Amniotic stem cell (primary cell): ENCODE data around the gene GBA2.

Source experiments
- DNase-seq: peaks from one replicate; lab custom pipeline; 2025; lab: John Stamatoyannopoulos, UW

The GBA2 gene

GRCh38 chr9:35763803-35764202 lies 14.8 kb upstream of the GBA2 start:
- DNase-seq = no peak

GRCh38 chr9:35763181-35763580 lies 14.2 kb upstream of the GBA2 start:
- DNase-seq = no peak

- DNase-seq = no peak
Measured at GRCh38 chr9:35760651-35761050, 11.6 kb upstream of the GBA2 start.

- DNase-seq = no peak
Measured at GRCh38 chr9:35759795-35760194, 10.8 kb upstream of the GBA2 start.

- no peak for DNase-seq
Measured at GRCh38 chr9:35758475-35759050, 9.5 kb upstream of the GBA2 start.

GRCh38 chr9:35757892-35758275 lies 8.9 kb upstream of the GBA2 start:
- DNase-seq = no peak

- no peak for DNase-seq
Measured at GRCh38 chr9:35757226-35757891, 8.3 kb upstream of the GBA2 start.

GRCh38 chr9:35756275-35757225 lies 7.5 kb upstream of the GBA2 start:
- DNase-seq = no peak

GRCh38 chr9:35755071-35755470 lies 6.0 kb upstream of the GBA2 start:
- no peak for DNase-seq

GRCh38 chr9:35754264-35754663 lies 5.2 kb upstream of the GBA2 start, which contains the start of gene MSMP:
Gene MSMP, minus strand, starts transcription at chr9:35754276. Its CDS starts 147 bp downstream, at chr9:35754129.
- DNase-seq = no peak

GRCh38 chr9:35753466-35753865 lies 4.4 kb upstream of the GBA2 start:
- DNase-seq = no peak

- no peak for DNase-seq
Measured at GRCh38 chr9:35750256-35750531, 1.2 kb upstream of the GBA2 start.

- no peak for DNase-seq
Measured at GRCh38 chr9:35749515-35750255, 657 bp upstream of the GBA2 start.

GRCh38 chr9:35748242-35748857 lies 678 bp downstream of the GBA2 start:
- no peak for DNase-seq

- DNase-seq = no peak
Measured at GRCh38 chr9:35746583-35746982, 2.4 kb downstream of the GBA2 start.

- DNase-seq = no peak
Measured at GRCh38 chr9:35745569-35745968, 3.5 kb downstream of the GBA2 start.

- DNase-seq = no peak
Measured at GRCh38 chr9:35743880-35744518, 5.0 kb downstream of the GBA2 start.

GRCh38 chr9:35743452-35743851 lies 5.6 kb downstream of the GBA2 start:
- DNase-seq = no peak

GRCh38 chr9:35741740-35742139 lies 7.3 kb downstream of the GBA2 start:
- no peak for DNase-seq

- no peak for DNase-seq
Measured at GRCh38 chr9:35740243-35740642, 8.8 kb downstream of the GBA2 start.

GRCh38 chr9:35738924-35739323 lies 10.1 kb downstream of the GBA2 start:
- no peak for DNase-seq

- DNase-seq = no peak
Measured at GRCh38 chr9:35738186-35738585, 10.8 kb downstream of the GBA2 start.
